ENCODE data around the gene SGF29. TPM values are rescaled to one million over a fixed set of nuclear protein-coding genes. Genes with fewer than 3 reads are reported as not detected.

The SGF29 gene
- total and polyA plus RNA-seq, 2 of the 4 experiments (the other 2 are of a cell fraction): 4.3 to 7.7 TPM

- DNase-seq (no peak), ATAC-seq (ENCODE audit: low read depth) (peak; percentile 11; the same call in 1 of the 2 replicates)
- no peaks in the 10 kb centered on the region for H4K20me1 ChIP-seq (ENCODE audit: insufficient read depth, low read length)
- no peaks in the 10 kb centered on the region for H3K9me3 ChIP-seq (ENCODE audit: control insufficient read depth, insufficient read depth, low read length)
- H3K9ac ChIP-seq (ENCODE audit: low read depth, low read length): no peak overlapping the region
- H3K27me3 ChIP-seq (ENCODE audit: control insufficient read depth, insufficient read depth, low read length): no peaks in the 10 kb centered on the region; the same call in 1 of the 2 replicates
- H2AK9ac ChIP-seq (replicated peaks; ENCODE audit: low read depth, low read length, poor library complexity): no peak overlapping the region
- intact Hi-C loops (cut with micrococcal nuclease): no loop called here
- no peak overlapping the region for H4K91ac ChIP-seq (ENCODE audit: insufficient read depth, low read depth, low read length)
- no peak overlapping the region for H2AK5ac ChIP-seq (ENCODE audit: low read depth, low read length)
- H3K4me2 ChIP-seq (ENCODE audit: low read depth, low read length): no peak overlapping the region
- H4K5ac ChIP-seq (ENCODE audit: low read depth, low read length): no peak overlapping the region
- H2BK120ac ChIP-seq (ENCODE audit: low read depth, low read length): no peak overlapping the region
- WGBS, 2 experiments (ENCODE audit: extremely low coverage in 2 of 2, insufficient read length in 1 of 2): 81% methylated on average over 4 of the region's 6 CpGs; no CpG with 5 or more reads in 1 of the 2 experiments
- no peak overlapping the region for H3K4ac ChIP-seq (ENCODE audit: low read depth, low read length)
- H3K4me3 ChIP-seq (ENCODE audit: insufficient read depth, low read depth, low read length): no peak overlapping the region
- ChIA-PET CTCF (no interaction called here), POLR2A (ENCODE audit: unreplicated experiment) (no interaction called here)
- no peaks in the 10 kb centered on the region for H3K9me1 ChIP-seq (ENCODE audit: insufficient read depth, low read length)
- H3K14ac ChIP-seq (replicated peaks; ENCODE audit: low read depth, low read length): no peak overlapping the region
- H2AFZ ChIP-seq (replicated peaks; ENCODE audit: low read length, poor library complexity): no peak overlapping the region
- H2BK5ac ChIP-seq (ENCODE audit: low read depth, low read length, poor library complexity, severe bottlenecking): no peak overlapping the region
- TF ChIP-seq FOS (IDR thresholded peaks at IDR 0.05; ENCODE audit: low read depth, low read length) (no peak), RFX5 (IDR thresholded peaks at IDR 0.05; ENCODE audit: low read depth, low read length) (no peak)
- no peak overlapping the region for H4K8ac ChIP-seq (ENCODE audit: low read depth in 2 of 2, low read length in 2 of 2)
- no peaks in the 10 kb centered on the region for H3K36me3 ChIP-seq (ENCODE audit: control insufficient read depth, insufficient read depth, low read length)
- in situ Hi-C loops (cut with MboI; ENCODE audit: low sequenced_read_pairs): no loop called here
- H3K56ac ChIP-seq (ENCODE audit: extremely low read depth, insufficient read depth, low read length): no peak overlapping the region
- no peak overlapping the region for H3K23ac ChIP-seq (ENCODE audit: low read depth, low read length)
- no peak overlapping the region for H2BK15ac ChIP-seq (ENCODE audit: low read depth, low read length)
- no peaks in the 10 kb centered on the region; the same call in 1 of the 2 replicates for H3K4me1 ChIP-seq (ENCODE audit: control insufficient read depth, insufficient read depth, low read length)
- H3K18ac ChIP-seq (ENCODE audit: low read depth, low read length): no peak overlapping the region
- no peak overlapping the region for H3K27ac ChIP-seq (ENCODE audit: insufficient read depth, low read length)
- BruUV-seq (replicated peaks): no TSS peak
- no peaks in the 10 kb centered on the region for H3K79me1 ChIP-seq (ENCODE audit: low read depth in 1 of 2, low read length in 2 of 2)
- dilution Hi-C loops (cut with HindIII; ENCODE audit: low sequenced_read_pairs, unreplicated experiment): no loop called here
- H2BK20ac ChIP-seq (ENCODE audit: low read depth, low read length): no peak overlapping the region
Observed at GRCh38 chr16:28524681-28525171, 29.0 kb upstream of the SGF29 start.

All from IMR-90 (cell line).